ENCODE measurements around the gene OR8D1.
A peak's percentile ranks its signal among the peaks of the same experiment; 100 is the strongest.

Gene OR8D1

DNA sequence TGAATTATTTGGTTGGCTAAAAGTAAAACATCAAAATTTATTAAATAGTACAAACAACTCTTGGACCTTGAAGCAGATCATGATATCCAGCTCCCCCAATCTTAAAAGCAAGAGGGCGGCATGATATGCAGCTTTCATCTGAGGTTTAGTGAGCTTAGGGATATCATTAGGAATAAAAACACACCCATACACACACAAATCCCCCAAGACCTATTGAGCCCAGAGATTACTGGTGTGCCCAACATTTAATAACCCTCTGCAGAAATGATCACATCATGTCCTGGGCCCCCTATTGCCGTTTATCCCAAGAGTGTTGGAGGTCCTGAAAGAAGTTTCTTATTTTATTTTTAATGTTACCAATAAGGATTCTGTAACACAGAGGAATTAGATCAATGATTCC is at the start of gene OR8D1:
OR8D1 (minus strand) TSS at position 101 of the 400 bp plus-strand sequence. CDS start 3,183 bp downstream, outside the sequence.
- no peak for DNase-seq

DNA sequence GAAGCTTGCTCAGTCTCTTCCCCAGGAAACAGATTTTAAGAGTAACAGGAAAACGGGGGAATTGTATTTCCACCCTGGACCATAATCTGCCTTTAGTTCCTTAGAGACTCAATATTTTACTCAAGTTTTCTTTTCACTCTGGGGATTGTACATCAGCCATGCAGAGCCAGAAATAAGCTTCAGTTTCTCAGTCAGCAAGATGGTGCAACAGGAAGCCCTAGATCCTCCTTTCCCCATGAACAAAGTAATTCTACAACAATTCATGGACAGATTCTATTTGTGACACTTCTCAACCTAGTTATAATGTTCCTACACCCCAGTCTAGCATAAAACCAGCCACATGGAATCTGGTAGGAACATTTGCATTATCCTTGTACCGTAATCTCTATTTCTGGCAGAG is 45.8 kb upstream of the OR8D1 start:
- DNase-seq, result no peak

- no peak for DNase-seq
These were observed 32.7 kb upstream of the OR8D1 start for GRCh38 chr11:124346311-124346955.

DNA sequence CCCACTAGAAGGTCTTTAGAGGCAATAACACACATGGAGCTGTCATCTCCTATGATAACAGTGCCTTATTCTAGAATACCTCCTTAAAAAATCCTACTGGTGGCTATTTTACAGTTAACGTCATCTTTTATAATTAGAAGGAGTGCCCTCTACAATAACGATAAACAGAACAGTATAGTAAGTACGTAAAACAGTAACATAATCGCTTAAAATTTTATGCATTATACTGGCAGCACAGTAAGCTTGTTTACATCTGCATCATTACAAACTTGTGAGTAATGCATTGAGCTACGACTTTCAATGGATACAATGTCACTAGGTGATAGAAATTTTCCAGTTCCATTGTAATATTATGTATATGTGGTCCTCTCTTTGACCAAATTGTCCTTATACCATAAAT is 30.6 kb upstream of the OR8D1 start:
- DNase-seq, result no peak

GRCh38 chr11:124340142-124340447 is 26.3 kb upstream of the OR8D1 start:
- no peak for DNase-seq

GRCh38 chr11:124339396-124340141 is 25.8 kb upstream of the OR8D1 start:
- DNase-seq, result no peak

DNA sequence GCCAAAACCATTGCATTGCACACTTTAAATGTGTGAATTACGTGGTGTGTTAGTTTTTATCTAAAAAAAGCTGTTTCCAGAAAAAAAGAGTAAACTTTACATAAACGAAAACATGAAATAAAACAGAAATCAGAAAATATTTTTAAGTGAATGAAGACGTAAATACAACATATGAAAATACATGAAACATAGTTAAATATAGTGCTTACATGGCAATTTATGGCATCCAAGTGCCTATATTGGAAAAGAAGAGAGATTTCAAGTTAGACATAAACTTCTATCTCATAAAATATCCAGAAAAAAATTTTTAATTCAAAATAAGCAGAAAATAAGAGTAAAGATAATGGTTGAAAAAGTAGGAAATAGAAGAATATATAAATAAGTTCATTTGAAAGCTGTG is 18.1 kb upstream of the OR8D1 start:
- no peak for DNase-seq

- no peak for DNase-seq
These were observed 16.2 kb upstream of the OR8D1 start for GRCh38 chr11:124329787-124330478.

- DNase-seq, result no peak
These were observed 14.0 kb upstream of the OR8D1 start for GRCh38 chr11:124327775-124328174.

- no peak for DNase-seq
These were observed 8.6 kb upstream of the OR8D1 start for GRCh38 chr11:124322356-124322755.

- no peak for DNase-seq
These were observed 6.3 kb upstream of the OR8D1 start, which contains the start of gene OR8D2 for GRCh38 chr11:124320097-124320496. Gene OR8D2 (minus strand): TSS chr11:124320197. CDS start chr11:124320197, 0 bp downstream.

DNA sequence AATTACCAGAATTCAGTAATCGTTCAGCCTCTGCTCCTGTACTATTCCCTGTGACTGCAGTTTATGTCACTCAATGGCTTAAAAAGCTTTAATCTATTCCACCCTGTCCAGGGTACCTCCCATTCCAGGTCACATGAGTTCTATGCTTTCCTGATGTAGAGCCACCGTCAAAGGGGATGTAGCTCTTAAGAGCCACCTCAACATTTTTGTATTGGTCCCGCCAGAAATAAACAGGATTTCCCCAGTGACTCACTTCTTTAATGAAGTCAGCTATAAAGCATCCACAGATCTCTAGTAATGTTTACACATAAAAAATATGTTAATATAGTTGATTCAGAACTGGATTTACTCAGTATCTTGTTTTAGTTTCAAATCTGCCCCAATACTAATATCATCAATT is 1.3 kb upstream of the OR8D1 start:
- DNase-seq, result peak in 1 of 2 experiments; percentile 7

- no peak for DNase-seq
These were observed 618 bp downstream of the OR8D1 start for GRCh38 chr11:124313131-124313530.

DNA sequence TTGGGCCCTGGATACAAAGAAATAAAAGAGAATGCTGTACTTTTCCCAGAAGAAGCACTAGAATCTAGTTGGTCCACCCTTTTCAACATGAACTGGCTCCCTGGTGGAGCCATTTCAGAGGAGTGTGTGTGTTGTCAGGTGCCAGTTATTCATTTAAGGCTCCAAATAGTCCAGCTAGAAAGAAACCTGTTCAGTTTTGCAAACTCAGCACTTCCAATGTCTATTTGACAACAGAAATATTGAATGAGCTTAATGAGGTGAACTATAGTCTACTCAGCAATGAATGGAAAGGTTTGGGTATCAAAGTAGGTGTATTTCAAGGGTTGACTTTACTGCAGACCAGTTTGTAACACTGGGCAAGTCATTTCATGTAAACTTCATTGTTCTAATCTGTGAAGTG is 2.1 kb downstream of the OR8D1 start:
- DNase-seq, result no peak

DNA sequence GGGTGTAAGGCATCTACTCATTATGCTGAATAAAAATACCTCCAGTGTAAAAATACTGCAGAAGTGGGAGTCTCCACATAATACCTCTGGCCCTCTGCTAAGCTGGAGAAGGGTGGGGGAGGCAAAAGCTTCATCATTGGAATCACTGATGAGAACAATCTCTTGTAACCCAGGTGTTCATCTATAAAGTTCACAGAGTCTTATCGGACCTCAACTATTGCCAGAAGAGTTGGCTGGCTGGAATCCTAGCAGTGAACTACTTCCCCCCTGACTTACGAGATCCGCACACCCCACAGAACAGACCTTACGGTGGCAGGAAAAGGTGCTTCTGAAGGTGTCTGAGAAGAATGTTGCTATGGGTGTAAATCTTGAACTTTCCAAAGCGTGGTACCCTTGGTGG is 2.5 kb downstream of the OR8D1 start:
- DNase-seq, result no peak

DNA sequence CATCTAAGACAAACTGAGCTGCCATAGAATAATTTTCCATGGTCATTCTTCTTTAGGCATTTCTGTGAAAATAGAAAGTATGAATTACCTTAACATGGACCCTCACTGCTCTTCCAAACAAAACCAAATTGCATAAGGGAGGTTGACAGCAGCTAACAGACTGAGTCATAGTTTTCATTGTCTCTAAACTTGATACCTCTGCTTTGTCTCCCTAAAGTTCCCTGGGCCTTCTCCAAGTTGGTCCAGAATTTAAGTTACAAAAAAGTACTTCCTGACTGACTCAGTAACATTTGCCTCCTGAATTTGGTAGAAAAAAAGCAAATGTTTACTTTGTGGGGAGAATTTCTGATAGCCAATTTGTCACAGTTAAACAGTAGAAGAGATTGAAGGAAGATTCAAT is 3.0 kb downstream of the OR8D1 start:
- no peak for DNase-seq

- DNase-seq, result no peak
These were observed 6.7 kb downstream of the OR8D1 start for GRCh38 chr11:124307093-124307492.

GRCh38 chr11:124302347-124303125 is 11.2 kb downstream of the OR8D1 start:
- no peak for DNase-seq

DNA sequence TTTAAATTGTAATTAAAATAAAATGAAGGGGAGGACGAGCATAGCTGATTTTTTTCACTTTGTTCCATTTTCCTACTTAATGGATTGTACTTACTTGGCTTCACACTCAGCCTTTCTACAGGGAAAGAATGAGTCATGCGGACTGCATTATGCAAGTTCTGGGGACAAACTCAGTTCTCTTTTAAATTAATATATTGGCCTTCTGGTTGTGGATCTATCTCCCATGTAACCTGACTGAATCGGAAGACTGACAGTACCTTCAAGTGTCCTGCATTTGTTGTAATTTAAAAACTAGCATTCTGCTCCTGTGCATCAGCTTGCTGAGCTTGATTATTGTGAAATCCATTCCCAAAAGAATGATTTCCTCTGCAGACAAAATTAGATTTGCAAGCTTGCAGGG is 12.2 kb downstream of the OR8D1 start:
- DNase-seq, result no peak

GRCh38 chr11:124297921-124298320 is 15.8 kb downstream of the OR8D1 start:
- peak in 1 of 2 experiments; percentile 12 for DNase-seq

GRCh38 chr11:124296016-124296415 is 17.7 kb downstream of the OR8D1 start:
- DNase-seq, result no peak

DNA sequence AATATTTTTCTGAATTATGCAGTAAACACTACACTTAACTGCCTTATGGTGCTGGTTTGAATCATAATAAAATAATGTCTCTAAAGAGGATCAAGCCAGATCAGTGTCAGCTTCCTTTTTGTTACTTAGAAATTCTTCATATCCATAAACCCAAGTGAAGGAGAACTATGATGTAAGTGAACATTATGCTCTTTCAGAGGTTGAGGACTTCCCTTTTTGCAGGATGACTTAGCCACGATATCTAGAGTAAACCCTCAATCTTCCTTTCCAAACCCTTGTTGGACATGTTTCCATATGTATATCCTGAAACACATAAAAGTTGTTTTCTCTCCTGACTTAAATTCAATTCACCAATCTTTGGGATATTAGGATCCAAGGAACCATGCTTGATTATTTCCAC is 19.1 kb downstream of the OR8D1 start:
- DNase-seq, result no peak

GRCh38 chr11:124285610-124286344 is 28.0 kb downstream of the OR8D1 start:
- DNase-seq, result peak; percentile 69 to 74
